ENCODE data around the gene DUOX2. TPM values are rescaled to one million over a fixed set of nuclear protein-coding genes. Genes with fewer than 3 reads are reported as not detected.

The DUOX2 gene
- total RNA-seq, 1 experiment from 2014 or later = not detected

- Histone ChIP-seq H3K27me3 (ENCODE audit: control insufficient read depth, insufficient read depth, low read length) (peaks cover 64% of the 10 kb centered on the region), H3K4me3 (ENCODE audit: insufficient read depth, low read depth, low read length) (peak overlapping the region; percentile 18; the same call in 1 of the 2 replicates), H3K36me3 (replicated peaks; ENCODE audit: control insufficient read depth, insufficient read depth, low read length) (no peaks in the 10 kb centered on the region)
- peak; percentile 66 for DNase-seq
These were observed 3.5 kb upstream of the DUOX2 start for GRCh38 chr15:45117308-45118130.

GRCh38 chr15:45116482-45117307, 2.7 kb upstream of the DUOX2 start:
- peak; percentile 75 for DNase-seq
- peak overlapping the region; percentile 14; the same call in 1 of the 2 replicates for H3K4me3 ChIP-seq (ENCODE audit: insufficient read depth, low read depth, low read length)
- peaks cover 71% of the 10 kb centered on the region for H3K27me3 ChIP-seq (ENCODE audit: control insufficient read depth, insufficient read depth, low read length)
- no peaks in the 10 kb centered on the region for H3K36me3 ChIP-seq (replicated peaks; ENCODE audit: control insufficient read depth, insufficient read depth, low read length)

- Histone ChIP-seq H3K4me3 (ENCODE audit: insufficient read depth, low read depth, low read length) (no peak overlapping the region), H3K36me3 (replicated peaks; ENCODE audit: control insufficient read depth, insufficient read depth, low read length) (no peaks in the 10 kb centered on the region), H3K27me3 (ENCODE audit: control insufficient read depth, insufficient read depth, low read length) (peaks cover 75% of the 10 kb centered on the region)
- DNase-seq = no peak
These were observed 2.1 kb upstream of the DUOX2 start for GRCh38 chr15:45116006-45116481.

GRCh38 chr15:45115312-45115820, 1.4 kb upstream of the DUOX2 start:
- peak; percentile 47 for DNase-seq
- H3K4me3 ChIP-seq (ENCODE audit: insufficient read depth, low read depth, low read length) = no peak overlapping the region

GRCh38 chr15:45114751-45115085, 746 bp upstream of the DUOX2 start:
- Histone ChIP-seq H3K27me3 (ENCODE audit: control insufficient read depth, insufficient read depth, low read length) (peaks cover 84% of the 10 kb centered on the region), H3K4me3 (ENCODE audit: insufficient read depth, low read depth, low read length) (no peak overlapping the region), H3K36me3 (replicated peaks; ENCODE audit: control insufficient read depth, insufficient read depth, low read length) (no peaks in the 10 kb centered on the region)
- peak; percentile 33 for DNase-seq

More at GRCh38 chr15:45115312-45115820, 1.4 kb upstream of the DUOX2 start:
- peaks cover 80% of the 10 kb centered on the region for H3K27me3 ChIP-seq (ENCODE audit: control insufficient read depth, insufficient read depth, low read length)
- no peaks in the 10 kb centered on the region for H3K36me3 ChIP-seq (replicated peaks; ENCODE audit: control insufficient read depth, insufficient read depth, low read length)

GRCh38 chr15:45113380-45113990, 487 bp downstream of the DUOX2 start:
- Histone ChIP-seq H3K27me3 (ENCODE audit: control insufficient read depth, insufficient read depth, low read length) (peaks cover 89% of the 10 kb centered on the region), H3K36me3 (replicated peaks; ENCODE audit: control insufficient read depth, insufficient read depth, low read length) (no peaks in the 10 kb centered on the region), H3K4me3 (ENCODE audit: insufficient read depth, low read depth, low read length) (peak overlapping the region; percentile 24; the same call in 1 of the 2 replicates)
- peak; percentile 61 for DNase-seq

- Histone ChIP-seq H3K4me3 (ENCODE audit: insufficient read depth, low read depth, low read length) (peak overlapping the region; percentile 24; the same call in 1 of the 2 replicates), H3K36me3 (replicated peaks; ENCODE audit: control insufficient read depth, insufficient read depth, low read length) (no peaks in the 10 kb centered on the region), H3K27me3 (ENCODE audit: control insufficient read depth, insufficient read depth, low read length) (peaks cover 89% of the 10 kb centered on the region)
- peak; percentile 83 for DNase-seq
These were observed 1.2 kb downstream of the DUOX2 start for GRCh38 chr15:45112591-45113379.

GRCh38 chr15:45112143-45112590, 1.8 kb downstream of the DUOX2 start:
- peak overlapping the region; percentile 24; the same call in 1 of the 2 replicates for H3K4me3 ChIP-seq (ENCODE audit: insufficient read depth, low read depth, low read length)
- peak; percentile 61 for DNase-seq
- peaks cover 82% of the 10 kb centered on the region for H3K27me3 ChIP-seq (ENCODE audit: control insufficient read depth, insufficient read depth, low read length)

GRCh38 chr15:45111390-45112142, 2.4 kb downstream of the DUOX2 start:
- peaks cover 76% of the 10 kb centered on the region for H3K27me3 ChIP-seq (ENCODE audit: control insufficient read depth, insufficient read depth, low read length)
- DNase-seq = peak; percentile 74
- no peaks in the 10 kb centered on the region for H3K36me3 ChIP-seq (replicated peaks; ENCODE audit: control insufficient read depth, insufficient read depth, low read length)
- peak overlapping the region; percentile 16; the same call in 1 of the 2 replicates for H3K4me3 ChIP-seq (ENCODE audit: insufficient read depth, low read depth, low read length)

More at GRCh38 chr15:45112143-45112590, 1.8 kb downstream of the DUOX2 start:
- H3K36me3 ChIP-seq (replicated peaks; ENCODE audit: control insufficient read depth, insufficient read depth, low read length) = no peaks in the 10 kb centered on the region

GRCh38 chr15:45110256-45110820, 3.6 kb downstream of the DUOX2 start:
- peak; percentile 76 for DNase-seq
- H3K27me3 ChIP-seq (ENCODE audit: control insufficient read depth, insufficient read depth, low read length) = peaks cover 64% of the 10 kb centered on the region
- no peak overlapping the region for H3K4me3 ChIP-seq (ENCODE audit: insufficient read depth, low read depth, low read length)
- H3K36me3 ChIP-seq (replicated peaks; ENCODE audit: control insufficient read depth, insufficient read depth, low read length) = no peaks in the 10 kb centered on the region

GRCh38 chr15:45107941-45108630, 5.9 kb downstream of the DUOX2 start:
- Histone ChIP-seq H3K4me3 (ENCODE audit: insufficient read depth, low read depth, low read length) (no peak overlapping the region), H3K27me3 (ENCODE audit: control insufficient read depth, insufficient read depth, low read length) (peaks cover 42% of the 10 kb centered on the region), H3K36me3 (replicated peaks; ENCODE audit: control insufficient read depth, insufficient read depth, low read length) (no peaks in the 10 kb centered on the region)
- DNase-seq = peak; percentile 16

GRCh38 chr15:45106002-45106790, 7.8 kb downstream of the DUOX2 start:
- Histone ChIP-seq H3K4me3 (ENCODE audit: insufficient read depth, low read depth, low read length) (no peak overlapping the region), H3K27me3 (ENCODE audit: control insufficient read depth, insufficient read depth, low read length) (peaks cover 23% of the 10 kb centered on the region), H3K36me3 (replicated peaks; ENCODE audit: control insufficient read depth, insufficient read depth, low read length) (no peaks in the 10 kb centered on the region)
- DNase-seq = peak; percentile 17

Measured in H7 (cell line).